GM12878 (cell line): ENCODE measurements around the gene PTPRM. TPM values are rescaled to one million over a fixed set of nuclear protein-coding genes. Genes with fewer than 3 reads are reported as not detected.

Experiments used
- ATAC-seq: fragments of 200-7000 bp; cut with Tn5 transposase; 3 replicates; pipeline ENCODE4 v1.9.1; 2020; ENCODE audit warnings: mild to moderate bottlenecking, moderate library complexity
- BruUV-seq: library from RNA; stranded (reverse); fragments of 400-500 nt; replicated peaks from 2 replicates; lab custom pipeline; 2021; lab: Mats Ljungman, UMichigan
- CTCF ChIA-PET: fragments of 300-600 bp; sonication (Branson Sonifier 250); formaldehyde crosslinking; extraction: SDS; loops from one replicate; lab custom pipeline; 2021; ENCODE audit warnings: inconsistent platforms; lab: Yijun Ruan, JAX
- POLR2A ChIA-PET: fragments of 350-600 bp; formaldehyde crosslinking; extraction: SDS; loops from one replicate; lab custom pipeline; 2021; ENCODE audit warnings: inconsistent platforms; lab: Charles Lee
- RAD21 ChIA-PET: fragments of 300-600 bp; sonication (Branson Sonifier 250); formaldehyde crosslinking; loops from one replicate; lab custom pipeline; 2023; ENCODE audit warnings: antibody characterized with exemption; ENCODE audit not compliant: unreplicated experiment; lab: Charles Lee
- SMC1A ChIA-PET: fragments of 300-600 bp; sonication (Branson Sonifier 250); formaldehyde crosslinking; loops from one replicate; lab custom pipeline; 2023; ENCODE audit not compliant: unreplicated experiment, uncharacterized antibody; lab: Charles Lee
- DNase-seq: peaks from one replicate; pipeline ENCODE4 v3.0.0-alpha.2; 2011; ENCODE audit warnings: low read depth, low spot score
- FAIRE-seq: peaks from 3 replicates; lab custom pipeline; 2011; peaks lifted over from hg19 to GRCh38; lab: Jason Lieb, UNC
- H2AFZ ChIP-seq: 2 replicates; pipeline ENCODE4 v1.6.0; 2011; ENCODE audit warnings: low read depth, low read length, control low read depth; ENCODE audit not compliant: control insufficient read depth
- H3K27ac ChIP-seq: 2 replicates; pipeline ENCODE4 v1.5.1; 2011; ENCODE audit warnings: control low read depth; ENCODE audit not compliant: control insufficient read depth, insufficient read depth
- H3K27me3 ChIP-seq, 2 experiments: replicated peaks in 1 of 2; 2 replicates each; pipeline versions ENCODE4 v1.6.0 to v1.6.1; 2011; ENCODE audit warnings: low read length in 1 of 2; ENCODE audit not compliant: control insufficient read depth in 2 of 2, insufficient read depth in 2 of 2
- H3K36me3 ChIP-seq, 2 experiments: 2 replicates each; pipeline ENCODE4 v1.5.1; 2011; ENCODE audit warnings: low read length in 1 of 2; ENCODE audit not compliant: control insufficient read depth in 2 of 2, insufficient read depth in 2 of 2
- H3K4me1 ChIP-seq: 2 replicates; pipeline ENCODE4 v1.6.1; 2011; ENCODE audit warnings: mild to moderate bottlenecking, low read length, moderate library complexity, mixed read lengths; ENCODE audit not compliant: control insufficient read depth, insufficient read depth
- H3K4me2 ChIP-seq: 2 replicates; pipeline ENCODE4 v1.6.0; 2011; ENCODE audit warnings: control low read depth; ENCODE audit not compliant: control insufficient read depth, insufficient read depth
- H3K4me3 ChIP-seq: fragments of 200-600 bp; sonication (generic); 2 replicates; pipeline ENCODE4 v1.5.1; 2016
- H3K79me2 ChIP-seq: 2 replicates; pipeline ENCODE4 v1.6.0; 2011; ENCODE audit warnings: low read length; ENCODE audit not compliant: control insufficient read depth, insufficient read depth
- H3K9ac ChIP-seq: 2 replicates; pipeline ENCODE4 v1.8.0; 2011; ENCODE audit warnings: low read length, control low read depth, mixed read lengths; ENCODE audit not compliant: control insufficient read depth, insufficient read depth
- H3K9me3 ChIP-seq: replicated peaks from 3 replicates; pipeline ENCODE4 v1.5.1; 2011; ENCODE audit warnings: mild to moderate bottlenecking, low read length; ENCODE audit not compliant: control insufficient read depth, insufficient read depth
- H4K20me1 ChIP-seq: 2 replicates; pipeline ENCODE4 v1.6.0; 2011; ENCODE audit not compliant: control insufficient read depth, insufficient read depth
- BCL11A ChIP-seq: IDR thresholded peaks from 2 replicates; pipeline ENCODE4 v1.6.1; 2011; ENCODE audit warnings: low read depth, low read length
- CHD1 ChIP-seq: IDR thresholded peaks from 2 replicates; pipeline ENCODE4 v1.6.1; 2012; ENCODE audit warnings: low read depth, low read length, improper control_type of control experiment
- EZH2 ChIP-seq: IDR thresholded peaks from 2 replicates; pipeline ENCODE4 v1.6.1; 2012; ENCODE audit warnings: low read depth, mild to moderate bottlenecking, control low read depth, inconsistent platforms, low read length, borderline replicate concordance; ENCODE audit not compliant: control insufficient read depth
- KDM1A ChIP-seq: fragments of 200-600 bp; sonication (generic); IDR thresholded peaks from 2 replicates; pipeline ENCODE4 v1.6.1; 2016; ENCODE audit warnings: borderline replicate concordance
- MTA3 ChIP-seq: IDR thresholded peaks from 2 replicates; pipeline ENCODE4 v1.6.1; 2012; ENCODE audit warnings: low read length, inconsistent platforms, borderline replicate concordance
- MXI1 ChIP-seq: fragments of 150-350 bp; IDR thresholded peaks from 2 replicates; pipeline ENCODE4 v1.6.1; 2011; ENCODE audit warnings: low read depth, mild to moderate bottlenecking, inconsistent platforms, low read length, improper control_type of control experiment
- NBN ChIP-seq: fragments of 450-650 bp; IDR thresholded peaks from 2 replicates; pipeline ENCODE4 v1.6.1; 2016
- NFIC ChIP-seq: IDR thresholded peaks from 2 replicates; pipeline ENCODE4 v1.6.1; 2012; ENCODE audit warnings: low read depth, mild to moderate bottlenecking, inconsistent platforms, low read length, moderate library complexity
- NR2C2 ChIP-seq: IDR thresholded peaks from 2 replicates; pipeline ENCODE4 v1.6.1; 2011; ENCODE audit warnings: borderline replicate concordance, low read depth; ENCODE audit not compliant: control insufficient read depth, insufficient read length
- NR2F1 ChIP-seq: fragments of 450-650 bp; conservative IDR thresholded peaks from 2 replicates; pipeline ENCODE4 v1.6.1; 2017; ENCODE audit warnings: mild to moderate bottlenecking
- POLR2A ChIP-seq: IDR thresholded peaks from 2 replicates; pipeline ENCODE4 v1.6.1; 2011; ENCODE audit warnings: low read depth, mild to moderate bottlenecking, low read length
- POU2F2 ChIP-seq: IDR thresholded peaks from 3 replicates; pipeline ENCODE4 v1.6.1; 2011; ENCODE audit warnings: low read depth, mild to moderate bottlenecking, low read length, borderline replicate concordance
- RFX5 ChIP-seq: IDR thresholded peaks from 2 replicates; pipeline ENCODE4 v1.6.1; 2011; ENCODE audit warnings: low read depth, low read length, improper control_type of control experiment
- SUPT20H ChIP-seq: IDR thresholded peaks from 2 replicates; pipeline ENCODE4 v1.6.1; 2011; ENCODE audit warnings: low read depth, mild to moderate bottlenecking, low read length, moderate library complexity, borderline replicate concordance; ENCODE audit not compliant: control insufficient read depth
- TBL1XR1 ChIP-seq: IDR thresholded peaks from 2 replicates; pipeline ENCODE4 v1.6.1; 2012; ENCODE audit warnings: low read depth, low read length, improper control_type of control experiment
- YBX1 ChIP-seq: fragments of 450-650 bp; IDR thresholded peaks from 2 replicates; pipeline ENCODE4 v1.6.1; 2016; ENCODE audit warnings: antibody characterized with exemption
- ZBTB40 ChIP-seq: fragments of 450-650 bp; IDR thresholded peaks from 2 replicates; pipeline ENCODE4 v1.6.1; 2016; ENCODE audit warnings: mild to moderate bottlenecking, moderate library complexity, borderline replicate concordance
- WGBS: methylation state at CpG from one replicate; pipeline ENCODE4 v1.1.6; 2016; ENCODE audit warnings: low lambda C conversion rate; ENCODE audit not compliant: insufficient replicate concordance, insufficient coverage; ENCODE audit errors: missing lambda C conversion rate; 5-methylcytosine and 5-hydroxymethylcytosine counted together
- in situ Hi-C: fragments of 300-500 bp; cut with MboI; formaldehyde crosslinking; loops from 9 replicates; pipeline ENCODE4 v1.14.3; 2018; ENCODE audit warnings: mixed read lengths
- intact Hi-C: fragments of 100-400 bp; cut with micrococcal nuclease; formaldehyde crosslinking; loops from one replicate; pipeline ENCODE4 v1.14.2; 2022; ENCODE audit not compliant: unreplicated experiment
- polyA plus RNA-seq, 11 experiments: library from polyadenylated mRNA; depleted of rRNA in 4 of 11; unstranded in 6 of 11; stranded (reverse) in 5 of 11; fragments of >200 nt; fragmentation: Nextera tagmentation in 4 of 11; fragmentation: Illumina TruSeq in 1 of 11; extraction: Ambion mirVana in 4 of 11; extraction: Trizol in 1 of 11; gene quantifications; 1 replicate in 1 of 11; 2 replicates in 10 of 11; pipeline versions ENCODE4 v1.2.1 to v1.2.3, GENCODE V29; 2011 to 2016; ENCODE audit warnings: inconsistent platforms in 2 of 11, missing spikeins in 2 of 11, low read depth in 1 of 11
- total RNA-seq, 4 experiments: library from RNA; depleted of rRNA in 3 of 4; stranded (reverse); fragments of >200 nt in 3 of 4; fragmentation: Illumina TruSeq in 1 of 4; extraction: Trizol in 1 of 4; gene quantifications; 2 replicates each; pipeline versions ENCODE4 v1.2.1 to v1.2.3, GENCODE V29; 2013 to 2021
- TF ChIP-seq, protein P1 (sequence below): IDR thresholded peaks from 2 replicates; pipeline ENCODE4 v1.6.1; 2012; ENCODE audit warnings: low read depth, low read length, improper control_type of control experiment
- TF ChIP-seq, protein P2 (sequence below): fragments of 450-650 bp; formaldehyde crosslinking; IDR thresholded peaks from 2 replicates; pipeline ENCODE4 v1.5.0; 2022; ENCODE audit warnings: mild to moderate bottlenecking, missing genetic modification characterization

PTPRM gene
- total and polyA plus RNA-seq, 10 of the 15 experiments (the other 5 are each of a cell fraction or from before 2014, with no cell fraction given) = 0.07 to 22.6 (median 0.60) TPM

- ATAC-seq = no peak
- H2AFZ ChIP-seq = no peak overlapping the region
- no peaks in the 10 kb centered on the region for H3K27me3 ChIP-seq
- no peak overlapping the region for H3K4me3 ChIP-seq
- H3K79me2 ChIP-seq = no peaks in the 10 kb centered on the region
- no peak overlapping the region for H3K27ac ChIP-seq
- no peak overlapping the region for H3K4me2 ChIP-seq
- no peaks in the 10 kb centered on the region for H4K20me1 ChIP-seq
- BruUV-seq = no TSS peak
- ChIA-PET POLR2A (no interaction called here), CTCF (no interaction called here), RAD21 (no interaction called here), SMC1A (no interaction called here)
- 41% methylated on average over 1 of the region's 1 CpG for WGBS
- H3K4me1 ChIP-seq = no peaks in the 10 kb centered on the region
- no peaks in the 10 kb centered on the region for H3K9me3 ChIP-seq
- H3K36me3 ChIP-seq = no peaks in the 10 kb centered on the region
- no peak for DNase-seq
- H3K9ac ChIP-seq = no peak overlapping the region
- intact Hi-C loops (no loop called here), in situ Hi-C loops (no loop called here)
- no peak for FAIRE-seq
- TF ChIP-seq SUPT20H = no peak
- TF ChIP-seq NFIC = no peak
- no peak for TF ChIP-seq RFX5
- TF ChIP-seq, protein P1, sequence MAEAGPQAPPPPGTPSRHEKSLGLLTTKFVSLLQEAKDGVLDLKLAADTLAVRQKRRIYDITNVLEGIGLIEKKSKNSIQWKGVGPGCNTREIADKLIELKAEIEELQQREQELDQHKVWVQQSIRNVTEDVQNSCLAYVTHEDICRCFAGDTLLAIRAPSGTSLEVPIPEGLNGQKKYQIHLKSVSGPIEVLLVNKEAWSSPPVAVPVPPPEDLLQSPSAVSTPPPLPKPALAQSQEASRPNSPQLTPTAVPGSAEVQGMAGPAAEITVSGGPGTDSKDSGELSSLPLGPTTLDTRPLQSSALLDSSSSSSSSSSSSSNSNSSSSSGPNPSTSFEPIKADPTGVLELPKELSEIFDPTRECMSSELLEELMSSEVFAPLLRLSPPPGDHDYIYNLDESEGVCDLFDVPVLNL = no peak
- TF ChIP-seq NR2F1 = no peak
- no peak for TF ChIP-seq KDM1A
- TF ChIP-seq MTA3 = no peak
- no peak for TF ChIP-seq EZH2
- no peak for TF ChIP-seq MXI1
- TF ChIP-seq NBN = no peak
- TF ChIP-seq POLR2A = no peak
- TF ChIP-seq TBL1XR1 = no peak
- no peak for TF ChIP-seq POU2F2
- no peak for TF ChIP-seq NR2C2
- no peak for TF ChIP-seq ZBTB40
- no peak for TF ChIP-seq CHD1
- TF ChIP-seq YBX1 = no peak
- no peak for TF ChIP-seq BCL11A
- TF ChIP-seq, protein P2, sequence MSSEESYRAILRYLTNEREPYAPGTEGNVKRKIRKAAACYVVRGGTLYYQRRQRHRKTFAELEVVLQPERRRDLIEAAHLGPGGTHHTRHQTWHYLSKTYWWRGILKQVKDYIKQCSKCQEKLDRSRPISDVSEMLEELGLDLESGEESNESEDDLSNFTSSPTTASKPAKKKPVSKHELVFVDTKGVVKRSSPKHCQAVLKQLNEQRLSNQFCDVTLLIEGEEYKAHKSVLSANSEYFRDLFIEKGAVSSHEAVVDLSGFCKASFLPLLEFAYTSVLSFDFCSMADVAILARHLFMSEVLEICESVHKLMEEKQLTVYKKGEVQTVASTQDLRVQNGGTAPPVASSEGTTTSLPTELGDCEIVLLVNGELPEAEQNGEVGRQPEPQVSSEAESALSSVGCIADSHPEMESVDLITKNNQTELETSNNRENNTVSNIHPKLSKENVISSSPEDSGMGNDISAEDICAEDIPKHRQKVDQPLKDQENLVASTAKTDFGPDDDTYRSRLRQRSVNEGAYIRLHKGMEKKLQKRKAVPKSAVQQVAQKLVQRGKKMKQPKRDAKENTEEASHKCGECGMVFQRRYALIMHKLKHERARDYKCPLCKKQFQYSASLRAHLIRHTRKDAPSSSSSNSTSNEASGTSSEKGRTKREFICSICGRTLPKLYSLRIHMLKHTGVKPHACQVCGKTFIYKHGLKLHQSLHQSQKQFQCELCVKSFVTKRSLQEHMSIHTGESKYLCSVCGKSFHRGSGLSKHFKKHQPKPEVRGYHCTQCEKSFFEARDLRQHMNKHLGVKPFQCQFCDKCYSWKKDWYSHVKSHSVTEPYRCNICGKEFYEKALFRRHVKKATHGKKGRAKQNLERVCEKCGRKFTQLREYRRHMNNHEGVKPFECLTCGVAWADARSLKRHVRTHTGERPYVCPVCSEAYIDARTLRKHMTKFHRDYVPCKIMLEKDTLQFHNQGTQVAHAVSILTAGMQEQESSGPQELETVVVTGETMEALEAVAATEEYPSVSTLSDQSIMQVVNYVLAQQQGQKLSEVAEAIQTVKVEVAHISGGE (CRISPR knock-in tag) = no peak
These were observed 22.4 kb upstream of the PTPRM start for GRCh38 chr18:7544686-7545085.
